Ectodermal cell (in vitro differentiated cells): ENCODE data around the gene WSCD2.

Experiments used
- H3K27ac ChIP-seq: 2 replicates; pipeline ENCODE4 v1.7.0; 2013; ENCODE audit warnings: mild to moderate bottlenecking, low read depth, low read length; ENCODE audit not compliant: insufficient read depth, poor library complexity, severe bottlenecking
- H3K27me3 ChIP-seq: 2 replicates; pipeline ENCODE4 v1.7.0; 2013; ENCODE audit warnings: mild to moderate bottlenecking, low read length; ENCODE audit not compliant: insufficient read depth, control insufficient read depth, poor library complexity, severe bottlenecking
- H3K36me3 ChIP-seq: one replicate; pipeline ENCODE4 v1.7.0; 2013; ENCODE audit warnings: low read length; ENCODE audit not compliant: control insufficient read depth, insufficient read depth
- H3K4me1 ChIP-seq: one replicate; pipeline ENCODE4 v1.7.0; 2013; ENCODE audit warnings: low read length; ENCODE audit not compliant: control insufficient read depth, insufficient read depth
- H3K4me3 ChIP-seq: 2 replicates; pipeline ENCODE4 v1.7.0; 2013; ENCODE audit warnings: low read depth, low read length, control low read depth; ENCODE audit not compliant: insufficient read depth
- H3K9me3 ChIP-seq: 2 replicates; pipeline ENCODE4 v1.7.0; 2013; ENCODE audit warnings: mild to moderate bottlenecking, low read length, moderate library complexity; ENCODE audit not compliant: control insufficient read depth
- WGBS, 2 experiments: methylation state at CpG; one replicate each; pipeline ENCODE4 v1.1.7; 2013; ENCODE audit warnings: missing lambda C conversion rate in 2 of 2; 5-methylcytosine and 5-hydroxymethylcytosine counted together

WSCD2 gene

GRCh38 chr12:108140501-108140900, 11.4 kb downstream of the WSCD2 start:
- H3K4me1 ChIP-seq, result peaks cover 15% of the 10 kb centered on the region
- no peak overlapping the region for H3K27ac ChIP-seq
- H3K4me3 ChIP-seq, result no peak overlapping the region
- no peaks in the 10 kb centered on the region for H3K9me3 ChIP-seq
- H3K27me3 ChIP-seq, result no peaks in the 10 kb centered on the region
- WGBS, 2 experiments, result 72 to 77% methylated on average over 5 of the region's 5 CpGs
- H3K36me3 ChIP-seq, result no peaks in the 10 kb centered on the region

GRCh38 chr12:108141600-108142130, 12.6 kb downstream of the WSCD2 start:
- 30 to 35% methylated on average over 3 to 4 of the region's 4 CpGs for WGBS, 2 experiments

GRCh38 chr12:108143144-108143543, 14.1 kb downstream of the WSCD2 start:
- Histone ChIP-seq H3K36me3 (no peaks in the 10 kb centered on the region), H3K9me3 (no peaks in the 10 kb centered on the region), H3K4me3 (no peak overlapping the region), H3K27me3 (no peaks in the 10 kb centered on the region), H3K27ac (no peak overlapping the region), H3K4me1 (peaks cover 14% of the 10 kb centered on the region)
- 92% methylated on average over 1 of the region's 1 CpG for WGBS, 2 experiments

More at GRCh38 chr12:108141600-108142130, 12.6 kb downstream of the WSCD2 start:
- peaks cover 18% of the 10 kb centered on the region for H3K4me1 ChIP-seq
- no peaks in the 10 kb centered on the region for H3K36me3 ChIP-seq
- H3K27me3 ChIP-seq, result no peaks in the 10 kb centered on the region
- no peaks in the 10 kb centered on the region for H3K9me3 ChIP-seq
- H3K4me3 ChIP-seq, result no peak overlapping the region
- no peak overlapping the region for H3K27ac ChIP-seq

GRCh38 chr12:108144080-108144479, 15.0 kb downstream of the WSCD2 start:
- Histone ChIP-seq H3K27me3 (no peaks in the 10 kb centered on the region), H3K27ac (no peak overlapping the region), H3K9me3 (no peaks in the 10 kb centered on the region), H3K4me1 (peaks cover 14% of the 10 kb centered on the region), H3K4me3 (no peak overlapping the region), H3K36me3 (no peaks in the 10 kb centered on the region)
- 78 to 81% methylated on average over 8 of the region's 8 CpGs for WGBS, 2 experiments

- H3K27ac ChIP-seq, result no peak overlapping the region
- H3K4me1 ChIP-seq, result peaks cover 14% of the 10 kb centered on the region
- H3K27me3 ChIP-seq, result no peaks in the 10 kb centered on the region
- no peaks in the 10 kb centered on the region for H3K9me3 ChIP-seq
- no peaks in the 10 kb centered on the region for H3K36me3 ChIP-seq
- 92 to 97% methylated on average over 2 of the region's 2 CpGs for WGBS, 2 experiments
- H3K4me3 ChIP-seq, result no peak overlapping the region
Observed at GRCh38 chr12:108145011-108145410, 15.9 kb downstream of the WSCD2 start.

- Histone ChIP-seq H3K4me1 (peaks cover 12% of the 10 kb centered on the region), H3K4me3 (no peak overlapping the region), H3K27ac (no peak overlapping the region), H3K9me3 (no peaks in the 10 kb centered on the region), H3K36me3 (no peaks in the 10 kb centered on the region), H3K27me3 (no peaks in the 10 kb centered on the region)
- 52 to 55% methylated on average over 6 of the region's 6 CpGs for WGBS, 2 experiments
Observed at GRCh38 chr12:108146035-108146893, 17.2 kb downstream of the WSCD2 start.

- H3K27me3 ChIP-seq, result no peaks in the 10 kb centered on the region
- no peaks in the 10 kb centered on the region for H3K9me3 ChIP-seq
- H3K4me3 ChIP-seq, result no peak overlapping the region
- peaks cover 7% of the 10 kb centered on the region for H3K4me1 ChIP-seq
- no peaks in the 10 kb centered on the region for H3K36me3 ChIP-seq
- no peak overlapping the region for H3K27ac ChIP-seq
- WGBS, 2 experiments, result 91% methylated on average over 5 of the region's 5 CpGs
Observed at GRCh38 chr12:108147279-108147678, 18.2 kb downstream of the WSCD2 start.

- H3K27me3 ChIP-seq, result no peaks in the 10 kb centered on the region
- no peak overlapping the region for H3K27ac ChIP-seq
- H3K4me3 ChIP-seq, result no peak overlapping the region
- peaks cover 9% of the 10 kb centered on the region for H3K4me1 ChIP-seq
- H3K9me3 ChIP-seq, result no peaks in the 10 kb centered on the region
- no peaks in the 10 kb centered on the region for H3K36me3 ChIP-seq
- WGBS, 2 experiments, result 90 to 93% methylated on average over 3 of the region's 3 CpGs
Observed at GRCh38 chr12:108148521-108149074, 19.5 kb downstream of the WSCD2 start.

- Histone ChIP-seq H3K27ac (no peak overlapping the region), H3K9me3 (no peaks in the 10 kb centered on the region), H3K4me1 (peaks cover 9% of the 10 kb centered on the region), H3K27me3 (no peaks in the 10 kb centered on the region), H3K4me3 (no peak overlapping the region), H3K36me3 (no peaks in the 10 kb centered on the region)
- WGBS, 2 experiments, result 93 to 94% methylated on average over 7 of the region's 7 CpGs
Observed at GRCh38 chr12:108150436-108150835, 21.3 kb downstream of the WSCD2 start.

GRCh38 chr12:108151533-108152169, 22.6 kb downstream of the WSCD2 start:
- 70 to 72% methylated on average over 12 of the region's 12 CpGs for WGBS, 2 experiments
- Histone ChIP-seq H3K27ac (no peak overlapping the region), H3K27me3 (no peaks in the 10 kb centered on the region), H3K36me3 (no peaks in the 10 kb centered on the region), H3K4me3 (no peak overlapping the region), H3K4me1 (peaks cover 3% of the 10 kb centered on the region), H3K9me3 (no peaks in the 10 kb centered on the region)
